Activated naive CD4-positive, alpha-beta T cell treated with anti-CD3 and anti-CD28 coated beads, Interleukin-2, amount 50 U/mL, for 16 hours (primary cell): ENCODE measurements around the gene CDH4.

Experiments
- DNase-seq: peaks from one replicate; pipeline ENCODE4 v3.0.0-alpha.2; 2020

Gene CDH4

DNA sequence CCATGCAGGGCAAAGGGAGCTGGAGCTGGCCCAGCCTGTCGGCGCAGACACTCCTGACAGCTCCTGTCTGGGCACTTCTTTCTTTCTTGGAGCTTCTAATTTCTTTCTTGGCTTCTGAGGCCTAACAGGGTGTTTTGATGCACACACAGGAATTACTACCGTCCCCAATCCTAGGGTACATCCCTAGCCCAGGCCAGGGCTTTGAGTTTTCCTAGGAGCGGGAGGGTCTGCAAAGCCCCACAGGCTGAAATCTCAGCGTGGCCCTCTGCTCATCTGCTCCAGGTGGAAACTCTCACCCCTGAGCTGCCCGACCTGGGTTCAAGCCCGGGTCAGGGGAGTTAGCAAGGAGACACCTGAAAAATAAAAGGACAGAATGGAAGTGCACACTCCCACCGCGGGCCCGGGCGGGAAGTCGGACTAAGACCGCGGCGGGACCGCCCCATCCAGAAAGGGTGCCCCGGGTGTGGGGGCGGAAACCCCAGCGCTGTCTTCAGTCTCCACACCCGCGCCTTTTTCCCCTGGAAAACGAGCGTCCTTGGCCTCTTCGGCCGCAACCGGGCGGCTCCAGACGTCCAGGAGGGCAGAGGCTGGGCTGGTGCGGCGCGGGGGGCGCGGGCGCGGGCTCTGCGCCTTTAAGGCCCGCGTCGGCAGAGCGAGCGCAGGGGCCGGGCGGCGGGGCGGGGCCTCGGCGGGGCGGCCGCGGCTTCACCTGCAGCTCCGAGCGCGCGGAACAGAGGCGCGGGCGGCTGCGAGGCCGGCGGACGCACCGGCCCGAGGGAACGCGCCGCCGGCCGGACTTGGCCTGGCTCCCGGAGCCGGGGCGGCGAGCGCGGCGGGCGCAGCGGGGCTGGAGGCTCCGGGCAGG, at the start of gene CDH4:
TSS of gene CDH4 (plus strand) at position 733 of the 865 bp plus-strand sequence.
- DNase-seq = no peak

DNA sequence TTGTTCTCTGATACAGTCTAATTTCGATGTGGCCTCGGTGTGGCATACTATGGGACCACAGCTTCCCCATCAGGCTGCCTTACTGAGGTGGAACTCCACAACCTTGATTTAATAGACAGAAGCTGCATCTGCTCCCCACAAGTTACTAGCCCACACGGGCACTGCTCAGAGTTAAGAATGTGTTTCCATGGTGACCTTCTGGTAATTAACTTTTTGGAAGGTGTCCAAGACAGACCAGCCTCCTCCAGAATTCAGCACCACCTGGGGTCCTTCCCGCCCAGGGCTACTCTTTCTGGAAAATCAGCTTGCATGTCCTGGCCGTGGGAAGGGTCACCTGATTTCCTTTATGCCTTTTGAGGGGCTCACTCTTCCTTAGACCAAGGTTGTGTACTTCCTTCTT, 48.7 kb upstream of the CDH4 start:
- DNase-seq = no peak

DNA sequence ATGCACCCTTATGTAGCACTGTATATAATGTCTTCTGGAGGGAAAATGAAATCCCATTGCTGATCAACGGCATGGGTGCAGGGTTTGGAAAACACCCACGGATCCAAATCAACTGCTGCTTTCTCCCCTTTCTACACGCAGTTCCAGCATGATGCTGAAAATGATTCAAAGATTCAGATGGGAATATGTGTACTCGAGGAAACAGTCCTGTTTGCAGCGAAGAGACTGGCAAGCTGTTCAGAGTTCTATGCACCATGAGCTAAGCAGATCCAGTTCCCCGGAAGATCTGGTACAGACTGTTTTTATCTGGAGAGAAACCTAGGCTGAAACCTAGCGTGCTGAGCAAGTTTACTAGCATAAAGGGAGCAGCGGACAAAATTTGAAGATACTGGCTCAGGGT, 47.9 kb upstream of the CDH4 start:
- no peak for DNase-seq

DNA sequence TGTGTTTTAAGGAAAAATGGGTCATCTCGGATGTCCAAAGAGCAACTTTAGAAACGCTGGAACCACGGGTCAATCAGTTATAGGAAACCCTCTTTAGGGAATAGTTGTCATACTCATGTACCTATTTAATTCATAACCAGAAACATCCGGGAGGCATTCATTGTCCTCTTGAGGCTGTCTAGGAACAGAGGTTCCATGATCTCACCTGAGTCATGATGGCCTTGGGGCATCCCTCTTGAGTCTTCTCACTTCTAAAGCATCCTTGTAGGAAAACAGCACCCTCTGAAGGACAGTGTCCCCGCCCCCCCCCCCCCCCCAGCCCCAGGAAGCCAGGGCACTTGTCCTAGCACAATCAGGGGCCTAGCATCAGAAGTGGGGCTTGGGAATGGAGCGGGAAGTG, 46.3 kb upstream of the CDH4 start:
- no peak for DNase-seq

GRCh38 chr20:61210862-61211261, 41.2 kb upstream of the CDH4 start:
- DNase-seq = no peak

- no peak for DNase-seq
Observed at GRCh38 chr20:61217848-61218247, 34.2 kb upstream of the CDH4 start.

GRCh38 chr20:61219021-61219431, 33.0 kb upstream of the CDH4 start:
- no peak for DNase-seq

DNA sequence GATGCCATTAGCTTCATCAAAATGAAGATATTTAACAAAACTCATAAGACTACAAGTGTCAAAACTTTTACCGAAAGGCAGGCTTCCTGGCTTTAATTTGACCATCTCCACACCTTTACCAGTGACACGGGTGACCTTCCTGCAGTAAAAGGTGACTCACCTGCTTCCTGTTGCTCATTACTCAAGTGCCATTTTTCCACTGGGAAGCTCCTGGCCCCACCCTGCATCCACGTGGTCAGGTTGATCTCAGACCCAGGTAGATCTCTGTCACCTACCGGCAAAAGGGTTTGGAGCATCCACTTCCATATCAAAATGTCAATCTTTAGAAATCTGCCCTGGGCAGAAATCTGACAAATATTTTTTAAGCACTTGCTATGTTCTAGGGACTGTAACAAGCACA, 31.9 kb upstream of the CDH4 start:
- DNase-seq = no peak

DNA sequence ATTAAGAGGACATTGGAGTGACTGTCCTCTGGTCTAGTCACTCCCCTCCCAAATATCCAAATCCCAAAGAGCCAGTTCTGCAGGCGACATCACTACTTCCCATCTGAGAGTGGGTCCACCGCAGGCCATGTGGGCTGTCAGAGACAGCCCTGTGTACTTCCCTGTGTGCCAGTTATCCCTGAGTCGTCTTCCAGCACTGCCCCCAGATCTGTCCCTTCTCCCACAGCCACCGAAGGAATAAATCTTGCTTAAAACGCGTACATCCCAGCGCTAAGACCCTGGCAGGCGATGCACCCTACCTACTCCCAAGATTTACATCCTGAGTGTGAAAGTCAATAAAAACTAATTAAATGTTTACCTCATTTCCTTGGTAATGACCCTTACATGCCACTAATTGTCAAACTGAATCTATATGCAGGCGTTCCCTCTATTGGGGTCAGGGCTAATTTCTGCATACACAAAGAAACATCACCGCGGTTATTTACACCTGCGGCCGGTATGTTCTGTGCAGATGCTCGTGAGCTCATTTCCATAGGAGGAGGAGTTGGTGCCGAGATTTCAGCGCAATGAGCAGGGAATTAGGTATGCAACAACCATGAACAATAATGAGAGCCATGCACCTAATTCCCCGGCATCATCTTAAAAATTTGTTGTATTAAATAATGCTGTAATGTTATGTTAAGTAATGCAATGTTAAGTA, 31.3 kb upstream of the CDH4 start:
- DNase-seq = no peak

GRCh38 chr20:61222699-61223098, 29.4 kb upstream of the CDH4 start:
- DNase-seq = no peak

GRCh38 chr20:61223121-61223520, 28.9 kb upstream of the CDH4 start:
- no peak for DNase-seq

DNA sequence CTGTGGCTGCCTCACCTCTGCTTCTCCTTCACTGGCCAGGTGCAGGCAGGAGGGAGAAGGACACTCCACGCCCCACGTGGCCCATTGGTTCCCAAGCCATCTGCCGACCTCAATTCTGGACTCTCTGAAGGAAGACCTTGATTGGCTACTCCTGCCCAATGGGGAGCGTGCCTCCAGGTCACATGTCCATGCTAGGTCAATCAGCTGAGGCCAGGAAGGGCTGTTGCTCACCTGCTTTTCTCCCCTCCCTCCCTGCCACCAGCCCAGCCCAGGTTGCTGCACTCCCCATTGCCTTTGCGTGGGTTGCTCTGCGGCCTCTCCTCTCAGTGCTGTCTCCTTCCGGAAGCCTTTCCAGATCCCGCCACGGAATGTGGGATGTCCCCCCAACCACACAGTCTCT, 21.9 kb upstream of the CDH4 start:
- DNase-seq = no peak

GRCh38 chr20:61233590-61233989, 18.5 kb upstream of the CDH4 start:
- no peak for DNase-seq

- no peak for DNase-seq
Observed at GRCh38 chr20:61234224-61234890, 17.7 kb upstream of the CDH4 start.

GRCh38 chr20:61236713-61237112, 15.3 kb upstream of the CDH4 start:
- DNase-seq = no peak

GRCh38 chr20:61238813-61239212, 13.2 kb upstream of the CDH4 start:
- no peak for DNase-seq

GRCh38 chr20:61240814-61241213, 11.2 kb upstream of the CDH4 start:
- DNase-seq = no peak

- DNase-seq = no peak
Observed at GRCh38 chr20:61244213-61244612, 7.8 kb upstream of the CDH4 start.

GRCh38 chr20:61246269-61246668, 5.8 kb upstream of the CDH4 start:
- no peak for DNase-seq

DNA sequence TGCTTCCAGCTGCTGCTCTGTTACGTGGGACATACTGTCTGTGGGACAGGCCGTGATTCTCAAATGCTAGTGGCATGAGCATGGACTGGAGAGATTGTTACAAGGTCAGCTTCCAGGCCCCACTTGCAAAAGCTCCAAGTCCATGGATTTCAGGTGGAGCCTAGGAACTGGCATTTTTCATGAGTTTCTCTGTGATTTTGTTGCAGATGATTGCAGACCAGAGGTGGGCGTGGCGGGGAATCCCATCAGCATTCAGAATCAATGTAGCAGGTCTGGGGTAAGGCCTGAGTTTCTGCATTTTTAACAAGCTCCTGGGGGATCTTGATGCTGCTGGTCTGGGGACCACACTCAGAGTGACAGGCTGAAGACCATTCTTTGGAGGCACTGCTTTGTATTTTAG, 2.4 kb upstream of the CDH4 start:
- no peak for DNase-seq

- DNase-seq = no peak
Observed at GRCh38 chr20:61252601-61253263, 671 bp downstream of the CDH4 start.

GRCh38 chr20:61253264-61253639, 1.2 kb downstream of the CDH4 start:
- DNase-seq = no peak
